ENCODE measurements around the gene INPP5E. TPM values are rescaled to one million over a fixed set of nuclear protein-coding genes. Genes with fewer than 3 reads are reported as not detected.

INPP5E gene
- total and polyA plus RNA-seq, 12 donors = 6.6 to 16.8 (median 9.3) TPM

GRCh38 chr9:136484153-136485048, 44.8 kb upstream of the INPP5E start:
- peak in 3 of 8 donors; percentile 0 to 13 (median 1) for ATAC-seq
- intact Hi-C loops (cut with DNase I) = loop anchor here in 7 of 10 donors (1.0 to 10.0 kb wide), 7 partner anchors 43 to 208 kb away; partner anchors contain the start of genes AGPAT2 (in 2 of the 7) and NOTCH1 (in 1 of the 7)
- WGBS, 2 donors = 37 to 39% methylated on average over 54 to 59 of the region's 59 CpGs
- Histone ChIP-seq H3K27ac (peak overlapping the region in 9 of 10 donors; percentile 97 to 100 (median 99)), H3K27me3 (no peaks in the 10 kb centered on the region), H3K36me3 (peaks cover 0 to 11% (median 0%) of the 10 kb centered on the region in 9 donors), H3K4me1 (peaks cover 8 to 51% (median 34%) of the 10 kb centered on the region in 9 donors), H3K9me3 (no peaks in the 10 kb centered on the region), H3K4me3 (peak overlapping the region in 9 of 10 donors; percentile 48 to 80 (median 65))
- DNase-seq = peak; percentile 43 to 52
- no peak for TF ChIP-seq CTCF (IDR thresholded peaks at IDR 0.05)

GRCh38 chr9:136483589-136484152, 44.0 kb upstream of the INPP5E start:
- H3K36me3 ChIP-seq = peaks cover 0 to 17% (median 0%) of the 10 kb centered on the region in 9 donors
- H3K27ac ChIP-seq = peak overlapping the region; percentile 93 to 100 (median 99)
- WGBS, 2 donors = 1% methylated on average over 62 to 63 of the region's 63 CpGs
- no peaks in the 10 kb centered on the region for H3K9me3 ChIP-seq
- DNase-seq = peak; percentile 91 to 96
- peaks cover 8 to 50% (median 30%) of the 10 kb centered on the region in 9 donors for H3K4me1 ChIP-seq
- TF ChIP-seq CTCF (IDR thresholded peaks at IDR 0.05) = no peak
- no peaks in the 10 kb centered on the region for H3K27me3 ChIP-seq
- peak overlapping the region in 9 of 10 donors; percentile 48 to 80 (median 65) for H3K4me3 ChIP-seq
- ATAC-seq = peak; percentile 50 to 72 (median 64)
- intact Hi-C loops (cut with DNase I) = loop anchor here in 2 of 10 donors (1.0 to 10.0 kb wide), 2 partner anchors 61 to 148 kb away; partner anchors contain the start of gene NOTCH1 (in 1 of the 2)

- WGBS, 2 donors = 1% methylated on average over 88 to 109 of the region's 109 CpGs
- H3K4me3 ChIP-seq = peak within 1 kb of the TSS; percentile 77 to 96 (median 84)
- DNase-seq = peak; percentile 99 to 100
- no peaks in the 10 kb centered on the region for H3K9me3 ChIP-seq
- H3K27me3 ChIP-seq = no peaks in the 10 kb centered on the region
- no peak for TF ChIP-seq CTCF (IDR thresholded peaks at IDR 0.05)
- peak within 1 kb of the TSS; percentile 93 to 100 (median 99) for H3K27ac ChIP-seq
- H3K36me3 ChIP-seq = peaks cover 0 to 24% (median 0%) of the 10 kb centered on the region in 9 donors
- intact Hi-C loops (cut with DNase I) = loop anchor here in 1 of 10 donors (10.0 kb wide), 1 partner anchor 62 kb away; the partner anchor contains the start of gene NOTCH1
- H3K4me1 ChIP-seq = peaks cover 8 to 50% (median 26%) of the 10 kb centered on the region in 9 donors
- peak; percentile 83 to 91 (median 87) for ATAC-seq
Measured at GRCh38 chr9:136482793-136483588, 43.3 kb upstream of the INPP5E start, which contains the start of gene SEC16A. Gene SEC16A, minus strand, starts transcription at chr9:136483040. Its CDS starts 5,425 bp downstream, at chr9:136477615.

All from heart right ventricle (tissue), 16 donors.